Muscle of back (tissue), 11 donors: ENCODE results near the gene MBNL1. TPM values are rescaled to one million over a fixed set of nuclear protein-coding genes. Genes with fewer than 3 reads are reported as not detected.

Experiments
- DNase-seq, 3 donors: peaks; one replicate each; pipeline versions ENCODE4 v3.0.0 to v3.0.0-alpha.2; 2013
- polyA plus RNA-seq, 10 donors: library from polyadenylated mRNA; unstranded; fragments of 120-200 nt; gene quantifications; one replicate each; pipeline ENCODE4 v1.2.1, GENCODE V29; 2013; ENCODE audit not compliant: insufficient read length in 10 of 10

Gene MBNL1
- polyA plus RNA-seq, 10 donors, result 48.1 to 68.9 (median 60.9) TPM

- DNase-seq, result no peak
These were observed 174.7 kb downstream of the MBNL1 start for GRCh38 chr3:152443212-152444023.

DNA sequence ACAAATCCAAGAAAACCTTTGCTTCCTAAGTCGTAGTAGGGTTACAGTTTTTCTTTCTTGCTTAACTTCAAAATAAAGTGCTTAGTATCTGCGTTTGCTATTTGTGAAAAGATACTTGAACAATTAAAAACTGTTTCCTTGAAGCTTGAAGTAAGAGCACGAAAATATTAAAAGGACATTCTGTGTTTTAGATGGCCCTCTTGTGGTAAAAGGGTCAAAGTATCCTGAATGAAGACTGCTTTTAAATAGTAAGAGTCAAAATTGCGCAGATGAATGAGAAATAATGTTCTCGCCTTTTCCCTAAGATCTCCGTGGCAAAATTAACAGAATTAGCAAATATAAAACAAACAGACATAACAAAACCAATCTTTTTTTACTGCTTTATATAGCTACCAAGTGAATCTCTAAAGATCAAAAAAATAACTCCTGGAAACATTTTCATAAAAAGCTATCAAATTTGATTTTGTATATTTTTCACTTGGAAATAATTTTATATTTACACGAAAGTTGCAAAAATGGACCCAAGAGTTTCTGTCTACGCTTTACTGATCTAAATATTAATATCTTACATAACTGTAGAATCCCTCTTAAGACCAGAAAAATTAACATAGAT is 175.4 kb downstream of the MBNL1 start:
- peak; percentile 44 to 73 (median 48) for DNase-seq

- no peak for DNase-seq
These were observed 176.5 kb downstream of the MBNL1 start for GRCh38 chr3:152445212-152445611.

DNA sequence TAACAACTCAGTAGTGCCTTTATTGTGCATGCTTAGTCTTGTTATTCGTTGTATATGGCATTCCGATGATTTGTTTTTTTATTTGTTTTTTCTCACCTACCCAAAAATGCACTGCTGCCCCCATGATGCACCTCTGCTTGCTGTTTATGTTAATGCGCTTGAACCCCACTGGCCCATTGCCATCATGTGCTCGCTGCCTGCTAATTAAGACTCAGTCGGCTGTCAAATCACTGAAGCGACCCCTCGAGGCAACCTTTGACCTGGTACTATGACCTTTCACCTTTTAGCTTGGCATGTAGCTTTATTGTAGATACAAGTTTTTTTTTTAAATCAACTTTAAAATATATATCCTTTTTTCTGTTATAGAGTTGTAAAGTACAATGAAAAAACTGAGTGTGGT is 177.8 kb downstream of the MBNL1 start:
- no peak for DNase-seq

GRCh38 chr3:152447511-152447910 is 178.8 kb downstream of the MBNL1 start:
- DNase-seq, result no peak

- DNase-seq, result no peak
These were observed 179.4 kb downstream of the MBNL1 start for GRCh38 chr3:152448091-152448490.

GRCh38 chr3:152452318-152452717 is 183.6 kb downstream of the MBNL1 start:
- no peak for DNase-seq

GRCh38 chr3:152454076-152454875 is 185.5 kb downstream of the MBNL1 start:
- no peak for DNase-seq

DNA sequence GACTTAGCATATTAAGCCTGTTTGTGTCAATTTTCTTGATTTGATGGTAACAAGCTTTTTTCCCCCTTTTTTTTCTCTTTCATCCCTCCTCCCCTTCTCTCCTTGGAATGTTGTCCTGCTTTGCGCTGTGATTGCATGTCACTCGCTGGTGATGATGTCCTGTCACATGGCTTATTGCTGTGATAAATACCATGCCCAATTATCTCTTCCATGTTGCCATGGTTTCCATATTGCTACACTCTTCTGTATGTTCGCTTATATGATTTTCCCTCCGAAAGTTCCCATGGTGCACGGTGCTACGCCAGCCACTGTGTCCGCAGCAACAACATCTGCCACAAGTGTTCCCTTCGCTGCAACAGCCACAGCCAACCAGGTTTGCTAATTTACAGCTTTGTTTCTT is 187.3 kb downstream of the MBNL1 start:
- no peak for DNase-seq

- DNase-seq, result no peak
These were observed 189.0 kb downstream of the MBNL1 start for GRCh38 chr3:152457500-152458375.

- no peak for DNase-seq
These were observed 189.8 kb downstream of the MBNL1 start for GRCh38 chr3:152458376-152459117.

GRCh38 chr3:152459118-152459515 is 190.4 kb downstream of the MBNL1 start:
- no peak for DNase-seq

DNA sequence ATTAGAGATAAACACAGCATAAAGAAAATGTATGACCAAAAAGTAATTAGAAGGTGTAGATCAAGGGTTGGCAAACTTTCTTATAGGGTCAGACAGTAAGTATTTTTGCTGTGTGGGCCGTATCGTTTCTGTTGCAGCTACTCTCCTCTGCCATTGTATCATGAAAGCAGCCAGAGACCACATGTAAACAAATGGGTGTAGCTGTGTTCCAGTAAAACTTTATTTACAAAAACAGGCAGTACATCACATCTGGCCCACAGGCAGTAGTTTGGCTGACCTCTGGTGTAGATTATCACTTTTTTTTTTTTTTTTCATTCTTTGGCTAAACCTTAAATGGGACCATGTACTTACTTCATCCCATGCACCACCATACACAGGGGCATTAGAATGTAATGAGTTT is 190.8 kb downstream of the MBNL1 start:
- DNase-seq, result no peak

DNA sequence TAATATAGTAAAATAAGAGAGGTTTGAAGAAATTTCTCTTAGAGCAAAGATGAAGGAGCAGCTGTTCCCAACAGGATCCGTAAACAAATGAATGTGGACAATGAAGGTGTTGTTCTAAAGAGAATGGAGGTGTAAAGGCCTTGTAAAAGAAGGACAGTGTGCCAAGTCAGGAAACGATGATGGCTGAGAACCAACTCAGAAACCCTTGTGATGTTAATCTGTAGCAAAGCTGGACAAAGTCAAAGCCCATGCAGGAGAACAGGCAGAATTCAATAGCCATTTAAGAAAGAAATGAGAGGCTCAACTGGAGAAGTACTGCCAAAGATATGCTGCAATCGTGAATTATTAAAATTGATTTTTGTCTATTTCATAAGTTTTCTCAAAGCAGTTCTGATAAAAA is 192.2 kb downstream of the MBNL1 start:
- no peak for DNase-seq

DNA sequence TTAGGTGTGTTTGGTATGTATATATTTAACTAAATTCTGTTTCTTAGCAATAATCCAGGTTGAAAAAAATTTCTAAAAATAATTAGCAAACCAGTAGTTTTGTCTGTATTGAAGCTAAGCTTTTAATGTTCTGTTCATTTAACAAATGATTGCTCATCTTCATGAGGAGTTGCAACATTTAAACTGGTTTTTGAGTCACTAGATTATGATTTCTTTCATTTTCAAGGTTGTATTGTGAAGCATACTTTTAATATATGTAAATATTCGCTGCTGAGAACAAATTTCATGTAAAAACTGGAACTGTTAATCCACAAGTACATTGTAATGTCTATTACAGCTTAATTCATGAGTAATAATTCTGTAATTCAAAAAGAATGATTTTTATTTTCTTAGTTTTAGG is 192.7 kb downstream of the MBNL1 start:
- no peak for DNase-seq

DNA sequence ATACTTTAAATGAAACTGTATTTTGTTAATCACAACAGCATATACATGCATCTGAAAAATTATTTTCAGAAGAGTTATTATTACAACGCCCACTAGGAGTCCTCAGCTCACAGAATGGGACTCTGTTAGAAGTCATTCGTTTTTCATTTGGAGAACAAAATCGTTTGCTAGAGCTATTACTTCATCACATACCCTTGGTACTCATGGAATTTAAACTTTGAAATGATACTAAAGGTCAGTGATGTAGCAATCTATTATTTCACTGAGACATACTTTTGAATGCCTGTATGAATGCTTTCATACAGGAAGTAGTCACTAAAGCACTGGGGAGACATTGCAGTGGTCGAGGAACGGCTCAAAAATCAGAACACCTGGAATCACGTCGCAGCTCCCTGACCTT is 198.1 kb downstream of the MBNL1 start:
- DNase-seq, result peak in 2 of 3 donors; percentile 28 to 32

- no peak for DNase-seq
These were observed 200.7 kb downstream of the MBNL1 start for GRCh38 chr3:152469248-152470025.

- DNase-seq, result no peak
These were observed 201.4 kb downstream of the MBNL1 start for GRCh38 chr3:152470095-152470494.

GRCh38 chr3:152470893-152471292 is 202.2 kb downstream of the MBNL1 start:
- no peak for DNase-seq
